Stomach (tissue), 9 donors: ENCODE data around the gene ALG10. TPM values are rescaled to one million over a fixed set of nuclear protein-coding genes. Genes with fewer than 3 reads are reported as not detected.
"Not testable (repeated sequence)": the region's sequence is repeated elsewhere in the genome, so short reads cannot be mapped to it uniquely, and the experiment has no call there.

ENCODE experiments used
- DNase-seq, 2 donors: peaks; one replicate each; pipeline versions ENCODE4 v3.0.0 to v3.0.0-alpha.2; 2013 to 2019
- H3K27ac ChIP-seq, 5 donors: fragments of 200-600 bp in 4 of 5; sonication (generic) in 4 of 5; one replicate each; pipeline ENCODE4 v1.5.1; 2013 to 2019; ENCODE audit warnings: mild to moderate bottlenecking in 1 of 5, moderate library complexity in 1 of 5
- H3K27me3 ChIP-seq, 3 donors: fragments of 200-600 bp; sonication (generic); one replicate each; pipeline ENCODE4 v1.5.1; 2017 to 2019; ENCODE audit warnings: mixed run types in 1 of 3
- H3K36me3 ChIP-seq, 4 donors: fragments of 200-600 bp; sonication (generic); 1 replicate in 3 of 4; 2 replicates in 1 of 4; pipeline ENCODE4 v1.5.1; 2016 to 2019
- H3K4me1 ChIP-seq, 4 donors: fragments of 200-600 bp; sonication (generic); one replicate each; pipeline ENCODE4 v1.5.1; 2016 to 2019
- H3K4me3 ChIP-seq, 4 donors: fragments of 200-600 bp; sonication (generic) in 3 of 4; one replicate each; pipeline ENCODE4 v1.5.1; 2016 to 2019; ENCODE audit warnings: mild to moderate bottlenecking in 1 of 4
- H3K9me3 ChIP-seq, 4 donors: fragments of 200-600 bp; sonication (generic); one replicate each; pipeline ENCODE4 v1.5.1; 2016 to 2019
- EP300 ChIP-seq: sonication (generic); formaldehyde crosslinking; IDR thresholded peaks from one replicate; pipeline ENCODE4 v1.6.1; 2017; ENCODE audit warnings: antibody characterized with exemption
- POLR2A ChIP-seq, 4 donors: fragments of 450-650 bp; IDR thresholded peaks; one replicate each; pipeline ENCODE4 v1.6.1; 2016; ENCODE audit warnings: antibody characterized with exemption in 4 of 4, control low read depth in 2 of 4, mild to moderate bottlenecking in 1 of 4, moderate library complexity in 1 of 4
- POLR2AphosphoS5 ChIP-seq, 3 donors: sonication (generic); formaldehyde crosslinking; IDR thresholded peaks; one replicate each; pipeline ENCODE4 v1.6.1; 2016; ENCODE audit warnings: antibody characterized with exemption in 3 of 3
- WGBS, 5 donors: extraction: QIAGEN DNeasy Blood & Tissue Kit in 3 of 5; methylation state at CpG; one replicate each; pipeline versions ENCODE4 v1.1.5 to v1.1.7; 2013 to 2018; 5-methylcytosine and 5-hydroxymethylcytosine counted together
- intact Hi-C: fragments of 100-400 bp; cut with DNase I; formaldehyde crosslinking; loops from one replicate; pipeline ENCODE4 v1.15.1; 2023; ENCODE audit warnings: low total_unique reads
- polyA plus RNA-seq, 3 donors: library from polyadenylated mRNA; stranded (reverse); fragments of 200-250 nt; gene quantifications; one replicate each; pipeline ENCODE4 v1.2.3, GENCODE V29; 2013
- total RNA-seq, 5 donors: library from RNA; depleted of rRNA; stranded (reverse); fragments of >200 nt; gene quantifications; one replicate each; pipeline versions ENCODE4 v1.1.0 to v1.2.3, GENCODE V29; 2014 to 2016
- TF ChIP-seq, protein P1 (sequence below), 7 experiments: fragments of 450-650 bp in 4 of 7; fragments of 200-600 bp in 3 of 7; sonication (generic) in 3 of 7; IDR thresholded peaks; one replicate each; pipeline ENCODE4 v1.5.1; 2016 to 2019; ENCODE audit warnings: antibody characterized with exemption in 7 of 7, control low read depth in 2 of 7, mild to moderate bottlenecking in 1 of 7
- donor health status: healthy with polysubstance abuse.
- donor health status: Bipolar disorder and iron deficiency.
- donor health status: healthy.

The ALG10 gene
- total and polyA plus RNA-seq, 8 donors: 0.58 to 21.3 (median 1.6) TPM

- Histone ChIP-seq H3K27ac (no peak overlapping the region), H3K4me3 (no peak overlapping the region), H3K27me3 (no peaks in the 10 kb centered on the region), H3K9me3 (no peaks in the 10 kb centered on the region), H3K4me1 (no peaks in the 10 kb centered on the region), H3K36me3 (peaks cover 0 to 12% (median 5%) of the 10 kb centered on the region in 4 donors)
- intact Hi-C loops: no loop called here
- DNase-seq: no peak
- TF ChIP-seq POLR2A (IDR thresholded peaks at IDR 0.05) (no peak), POLR2AphosphoS5 (IDR thresholded peaks at IDR 0.05) (no peak), EP300 (no peak)
- TF ChIP-seq, protein P1, sequence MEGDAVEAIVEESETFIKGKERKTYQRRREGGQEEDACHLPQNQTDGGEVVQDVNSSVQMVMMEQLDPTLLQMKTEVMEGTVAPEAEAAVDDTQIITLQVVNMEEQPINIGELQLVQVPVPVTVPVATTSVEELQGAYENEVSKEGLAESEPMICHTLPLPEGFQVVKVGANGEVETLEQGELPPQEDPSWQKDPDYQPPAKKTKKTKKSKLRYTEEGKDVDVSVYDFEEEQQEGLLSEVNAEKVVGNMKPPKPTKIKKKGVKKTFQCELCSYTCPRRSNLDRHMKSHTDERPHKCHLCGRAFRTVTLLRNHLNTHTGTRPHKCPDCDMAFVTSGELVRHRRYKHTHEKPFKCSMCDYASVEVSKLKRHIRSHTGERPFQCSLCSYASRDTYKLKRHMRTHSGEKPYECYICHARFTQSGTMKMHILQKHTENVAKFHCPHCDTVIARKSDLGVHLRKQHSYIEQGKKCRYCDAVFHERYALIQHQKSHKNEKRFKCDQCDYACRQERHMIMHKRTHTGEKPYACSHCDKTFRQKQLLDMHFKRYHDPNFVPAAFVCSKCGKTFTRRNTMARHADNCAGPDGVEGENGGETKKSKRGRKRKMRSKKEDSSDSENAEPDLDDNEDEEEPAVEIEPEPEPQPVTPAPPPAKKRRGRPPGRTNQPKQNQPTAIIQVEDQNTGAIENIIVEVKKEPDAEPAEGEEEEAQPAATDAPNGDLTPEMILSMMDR (IDR thresholded peaks at IDR 0.05): no peak
- WGBS, 5 donors: 86 to 89% (median 87%) methylated on average over 4 of the region's 4 CpGs
Measured at GRCh38 chr12:34030591-34030990, 8.3 kb downstream of the ALG10 start.

DNA sequence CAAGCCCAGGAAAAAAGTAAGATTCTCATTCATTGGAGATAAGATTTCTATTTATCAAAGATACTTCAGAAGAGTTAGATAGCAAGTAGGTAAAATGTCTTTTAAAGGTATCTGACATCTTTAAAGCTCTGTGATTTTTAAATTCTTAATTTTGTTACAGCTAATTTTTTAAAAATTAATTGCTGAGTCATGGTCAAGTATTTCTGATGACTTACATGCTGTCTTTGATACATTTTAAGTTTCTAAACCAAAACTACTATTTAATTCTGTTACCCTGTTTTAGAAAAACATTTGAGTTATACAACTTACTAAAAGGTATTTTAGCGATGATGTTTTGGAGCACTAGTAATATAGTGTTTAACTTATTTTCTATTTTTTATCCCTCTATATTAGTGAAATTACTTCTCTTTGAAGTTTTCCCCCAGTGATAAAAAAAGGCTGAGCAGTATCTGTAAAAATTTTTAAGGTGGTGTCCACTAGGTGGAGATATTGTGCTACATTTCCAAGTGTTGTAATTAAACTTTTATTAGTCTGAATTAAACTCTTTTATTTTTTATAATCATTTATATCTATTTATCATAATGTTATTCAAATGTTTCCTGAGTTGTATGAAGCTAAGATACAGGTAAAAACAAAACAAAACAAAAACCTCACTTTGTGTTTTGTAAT lies 11.5 kb downstream of the ALG10 start:
- Histone ChIP-seq H3K36me3 (no peaks in the 10 kb centered on the region), H3K4me1 (no peaks in the 10 kb centered on the region), H3K9me3 (no peaks in the 10 kb centered on the region), H3K27ac (no peak overlapping the region), H3K27me3 (no peaks in the 10 kb centered on the region), H3K4me3 (no peak overlapping the region)
- TF ChIP-seq EP300 (no peak), POLR2AphosphoS5 (IDR thresholded peaks at IDR 0.05) (no peak)
- TF ChIP-seq, protein P1 (IDR thresholded peaks at IDR 0.05): peak in 3 of 7 experiments; percentile 13 to 49 (median 38)
- intact Hi-C loops: no loop called here
- DNase-seq: peak in 1 of 2 donors; percentile 15
- 16 to 35% (median 23%) methylated on average over 1 of the region's 1 CpG for WGBS, 5 donors

DNA sequence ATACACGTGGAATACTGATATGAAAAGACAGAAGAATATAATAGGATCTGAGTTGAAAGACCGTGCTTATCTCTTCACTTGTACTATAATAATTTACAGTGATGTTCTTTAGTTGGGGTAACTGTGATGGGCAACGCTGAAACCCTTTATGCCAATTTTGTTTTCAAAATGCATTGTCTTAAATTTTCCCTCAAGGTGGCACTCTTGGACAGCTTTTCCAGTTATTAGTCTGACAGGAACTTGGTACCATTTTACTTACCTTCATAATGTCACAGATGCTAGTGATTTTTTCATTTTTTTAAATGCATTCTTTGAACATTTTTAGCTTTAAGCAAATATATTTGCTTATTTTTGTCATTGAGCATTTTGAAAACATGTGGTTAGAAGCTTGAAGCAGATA lies 16.1 kb downstream of the ALG10 start:
- H3K27ac ChIP-seq, H3K4me1 ChIP-seq, intact Hi-C loops, H3K36me3 ChIP-seq, H3K27me3 ChIP-seq, DNase-seq, H3K9me3 ChIP-seq, H3K4me3 ChIP-seq: not testable (repeated sequence)
- 69 to 80% (median 78%) methylated on average over 3 of the region's 3 CpGs for WGBS, 5 donors

- intact Hi-C loops: no loop called here
- Histone ChIP-seq H3K4me3 (no peak overlapping the region), H3K27me3 (no peaks in the 10 kb centered on the region), H3K27ac (no peak overlapping the region), H3K36me3 (no peaks in the 10 kb centered on the region), H3K4me1 (no peaks in the 10 kb centered on the region), H3K9me3 (peaks cover 0 to 34% (median 25%) of the 10 kb centered on the region in 4 donors)
- DNase-seq: no peak
- TF ChIP-seq, protein P1 (IDR thresholded peaks at IDR 0.05): no peak
- no peak for TF ChIP-seq POLR2AphosphoS5 (IDR thresholded peaks at IDR 0.05)
Measured at GRCh38 chr12:34046570-34046969, 24.3 kb downstream of the ALG10 start.

GRCh38 chr12:34047855-34048254 lies 25.6 kb downstream of the ALG10 start:
- H3K4me1 ChIP-seq, DNase-seq, H3K27ac ChIP-seq, H3K36me3 ChIP-seq, H3K4me3 ChIP-seq, intact Hi-C loops, H3K27me3 ChIP-seq: not testable (repeated sequence)
- 60 to 88% (median 77%) methylated on average over 2 of the region's 2 CpGs for WGBS, 5 donors
- H3K9me3 ChIP-seq: peaks cover 0 to 44% (median 26%) of the 10 kb centered on the region in 4 donors
